Naive thymus-derived CD4-positive, alpha-beta T cell (primary cell): Measurements from ENCODE around the gene DDX51. TPM values are rescaled to one million over a fixed set of nuclear protein-coding genes. Genes with fewer than 3 reads are reported as not detected.

Source experiments
- ATAC-seq: fragments of 150-1000 bp; cut with Tn5 transposase; 2 replicates; pipeline ENCODE4 v1.10.0; 2021; ENCODE audit warnings: mild to moderate bottlenecking, moderate library complexity
- CTCF ChIA-PET: fragments of 350-600 bp; sonication (Branson Sonifier 250); formaldehyde crosslinking; loops from one replicate; lab custom pipeline; 2021; ENCODE audit warnings: antibody characterized with exemption; lab: Charles Lee
- POLR2A ChIA-PET: fragments of 350-600 bp; sonication (Branson Sonifier 250); formaldehyde crosslinking; loops from one replicate; lab custom pipeline; 2021; ENCODE audit warnings: antibody characterized with exemption, inconsistent platforms; lab: Charles Lee
- DNase-seq, 9 donors: peaks; one replicate each; pipeline versions ENCODE4 v3.0.0 to v3.0.0-alpha.2; 2020 to 2022; ENCODE audit warnings: mixed read lengths in 1 of 9
- H3K27ac ChIP-seq: one replicate; pipeline ENCODE4 v1.7.0; 2013; ENCODE audit warnings: mild to moderate bottlenecking, low read depth, low read length, moderate library complexity
- H3K27me3 ChIP-seq, 2 donors: one replicate each; pipeline ENCODE4 v1.7.0; 2013; ENCODE audit warnings: low read length in 2 of 2, mild to moderate bottlenecking in 2 of 2, moderate library complexity in 2 of 2; ENCODE audit not compliant: control insufficient read depth in 2 of 2, insufficient read depth in 2 of 2
- H3K36me3 ChIP-seq, 3 experiments: 1 replicate in 2 of 3; 2 replicates in 1 of 3; pipeline ENCODE4 v1.7.0; 2013; ENCODE audit warnings: low read length in 3 of 3, mild to moderate bottlenecking in 3 of 3, moderate library complexity in 1 of 3; ENCODE audit not compliant: insufficient read depth in 3 of 3, control insufficient read depth in 2 of 3
- H3K4me1 ChIP-seq, 2 donors: one replicate each; pipeline ENCODE4 v1.7.0; 2013; ENCODE audit warnings: low read length in 2 of 2, mild to moderate bottlenecking in 2 of 2, moderate library complexity in 1 of 2; ENCODE audit not compliant: control insufficient read depth in 2 of 2, insufficient read depth in 2 of 2
- H3K4me3 ChIP-seq: 2 replicates; pipeline ENCODE4 v1.7.0; 2013; ENCODE audit warnings: mild to moderate bottlenecking, low read length
- H3K9me3 ChIP-seq, 3 experiments: 1 replicate in 2 of 3; 2 replicates in 1 of 3; pipeline ENCODE4 v1.7.0; 2013; ENCODE audit warnings: low read length in 3 of 3; ENCODE audit not compliant: control insufficient read depth in 2 of 3
- H3K27ac Mint-ChIP-seq, 9 donors: one replicate each; pipeline ENCODE4 v1.8.0; 2020 to 2022; ENCODE audit warnings: mixed read lengths in 9 of 9, mild to moderate bottlenecking in 8 of 9, moderate library complexity in 5 of 9, inconsistent platforms in 2 of 9
- H3K27me3 Mint-ChIP-seq, 5 donors: one replicate each; pipeline ENCODE4 v1.8.0; 2021 to 2022; ENCODE audit warnings: mixed read lengths in 5 of 5, mild to moderate bottlenecking in 1 of 5
- H3K36me3 Mint-ChIP-seq, 5 donors: one replicate each; pipeline ENCODE4 v1.8.0; 2020 to 2022; ENCODE audit warnings: mixed read lengths in 5 of 5, mild to moderate bottlenecking in 3 of 5, inconsistent platforms in 1 of 5
- H3K4me1 Mint-ChIP-seq, 7 donors: one replicate each; pipeline ENCODE4 v1.8.0; 2020 to 2022; ENCODE audit warnings: mixed read lengths in 7 of 7, mild to moderate bottlenecking in 3 of 7, inconsistent platforms in 1 of 7
- H3K4me3 Mint-ChIP-seq, 10 donors: one replicate each; pipeline ENCODE4 v1.8.0; 2020 to 2022; ENCODE audit warnings: mild to moderate bottlenecking in 10 of 10, mixed read lengths in 10 of 10, moderate library complexity in 6 of 10, inconsistent platforms in 2 of 10
- H3K9me3 Mint-ChIP-seq, 11 donors: one replicate each; pipeline ENCODE4 v1.8.0; 2020 to 2022; ENCODE audit warnings: mixed read lengths in 11 of 11, mild to moderate bottlenecking in 4 of 11, inconsistent platforms in 1 of 11, moderate library complexity in 1 of 11
- intact Hi-C, 2 donors: fragments of 100-400 bp; cut with micrococcal nuclease; formaldehyde crosslinking; loops; one replicate each; pipeline ENCODE4 v1.15.1; 2023
- polyA plus RNA-seq, 2 donors: library from polyadenylated mRNA; unstranded; fragments of 300-500 nt; fragmentation: Illumina TruSeq; gene quantifications; one replicate each; pipeline ENCODE4 v1.2.3, GENCODE V29; 2021
- total RNA-seq, 6 experiments: library from RNA in 5 of 6; stranded (reverse) in 5 of 6; gene quantifications; 1 replicate in 5 of 6; 2 replicates in 1 of 6; pipeline ENCODE4 v1.2.3 and lab custom pipeline; 2021 to 2026

The DDX51 gene
- total and polyA plus RNA-seq, 7 experiments from 2014 or later, result 8.8 to 54.8 (median 49.5) TPM

GRCh38 chr12:132132609-132133430, 11.3 kb downstream of the DDX51 start:
- H3K9me3 ChIP-seq, result peaks cover 0 to 4% (median 0%) of the 10 kb centered on the region in 3 experiments
- no peak overlapping the region for H3K4me3 ChIP-seq
- peak; percentile 8 for ATAC-seq
- no peak overlapping the region for H3K27ac Mint-ChIP-seq
- H3K4me1 ChIP-seq, result no peaks in the 10 kb centered on the region
- peaks cover 0 to 16% (median 3%) of the 10 kb centered on the region in 11 donors for H3K9me3 Mint-ChIP-seq
- no peak overlapping the region for H3K27ac ChIP-seq
- POLR2A ChIA-PET, result no interaction called here
- H3K4me1 Mint-ChIP-seq, result peaks cover 0 to 3% (median 0%) of the 10 kb centered on the region in 7 donors
- peaks cover 0 to 5% (median 0%) of the 10 kb centered on the region in 3 experiments for H3K36me3 ChIP-seq
- intact Hi-C loops, result no loop called here
- peaks cover 5 to 26% (median 17%) of the 10 kb centered on the region in 5 donors for H3K36me3 Mint-ChIP-seq
- H3K27me3 ChIP-seq, result no peaks in the 10 kb centered on the region
- H3K4me3 Mint-ChIP-seq, result no peak overlapping the region
- DNase-seq, result no peak
- CTCF ChIA-PET, result no interaction called here
- no peaks in the 10 kb centered on the region for H3K27me3 Mint-ChIP-seq

GRCh38 chr12:132131952-132132351, 12.2 kb downstream of the DDX51 start:
- peak overlapping the region in 1 of 9 donors; percentile 26 for H3K27ac Mint-ChIP-seq
- peaks cover 0 to 11% (median 0%) of the 10 kb centered on the region in 3 experiments for H3K36me3 ChIP-seq
- no peak overlapping the region for H3K4me3 ChIP-seq
- H3K36me3 Mint-ChIP-seq, result peaks cover 4 to 31% (median 26%) of the 10 kb centered on the region in 5 donors
- H3K4me1 ChIP-seq, result no peaks in the 10 kb centered on the region
- intact Hi-C loops, result no loop called here
- CTCF ChIA-PET, result interaction anchor here (0.6 kb wide), 1 partner anchor 88 kb away, joined by 4 read pairs; no protein-coding TSS in a partner anchor
- POLR2A ChIA-PET, result no interaction called here
- no peaks in the 10 kb centered on the region for H3K27me3 Mint-ChIP-seq
- DNase-seq (no peak), ATAC-seq (no peak)
- no peak overlapping the region for H3K27ac ChIP-seq
- H3K9me3 Mint-ChIP-seq, result peaks cover 0 to 22% (median 3%) of the 10 kb centered on the region in 11 donors
- peaks cover 0 to 5% (median 0%) of the 10 kb centered on the region in 3 experiments for H3K9me3 ChIP-seq
- no peaks in the 10 kb centered on the region for H3K27me3 ChIP-seq
- no peak overlapping the region for H3K4me3 Mint-ChIP-seq
- H3K4me1 Mint-ChIP-seq, result peaks cover 0 to 2% (median 0%) of the 10 kb centered on the region in 7 donors

GRCh38 chr12:132131229-132131628, 12.9 kb downstream of the DDX51 start:
- Histone ChIP-seq H3K36me3 (peaks cover 0 to 18% (median 0%) of the 10 kb centered on the region in 3 experiments), H3K27ac (no peak overlapping the region), H3K4me3 (no peak overlapping the region), H3K4me1 (no peaks in the 10 kb centered on the region), H3K27me3 (no peaks in the 10 kb centered on the region), H3K9me3 (peaks cover 0 to 5% (median 0%) of the 10 kb centered on the region in 3 experiments)
- no peak for ATAC-seq
- CTCF ChIA-PET, result no interaction called here
- intact Hi-C loops, result no loop called here
- H3K27me3 Mint-ChIP-seq, result no peaks in the 10 kb centered on the region
- peaks cover 4 to 37% (median 31%) of the 10 kb centered on the region in 5 donors for H3K36me3 Mint-ChIP-seq
- DNase-seq, result no peak
- H3K4me3 Mint-ChIP-seq, result no peak overlapping the region
- peaks cover 0 to 2% (median 0%) of the 10 kb centered on the region in 7 donors for H3K4me1 Mint-ChIP-seq
- POLR2A ChIA-PET, result no interaction called here
- H3K9me3 Mint-ChIP-seq, result peaks cover 0 to 22% (median 3%) of the 10 kb centered on the region in 11 donors
- H3K27ac Mint-ChIP-seq, result peak overlapping the region in 1 of 9 donors; percentile 27

- POLR2A ChIA-PET, result no interaction called here
- Mint-ChIP-seq H3K27ac (no peak overlapping the region), H3K27me3 (no peaks in the 10 kb centered on the region), H3K9me3 (peaks cover 0 to 22% (median 3%) of the 10 kb centered on the region in 11 donors), H3K4me1 (peaks cover 0 to 2% (median 0%) of the 10 kb centered on the region in 7 donors), H3K4me3 (no peak overlapping the region), H3K36me3 (peaks cover 4 to 39% (median 33%) of the 10 kb centered on the region in 5 donors)
- intact Hi-C loops, result no loop called here
- Histone ChIP-seq H3K4me3 (no peak overlapping the region), H3K9me3 (peaks cover 0 to 5% (median 0%) of the 10 kb centered on the region in 3 experiments), H3K4me1 (no peaks in the 10 kb centered on the region), H3K36me3 (peaks cover 0 to 22% (median 0%) of the 10 kb centered on the region in 3 experiments), H3K27ac (no peak overlapping the region), H3K27me3 (no peaks in the 10 kb centered on the region)
- no peak for DNase-seq
- CTCF ChIA-PET, result no interaction called here
- no peak for ATAC-seq
These were observed 13.4 kb downstream of the DDX51 start for GRCh38 chr12:132130690-132131089.

- no peaks in the 10 kb centered on the region for H3K27me3 Mint-ChIP-seq
- H3K9me3 ChIP-seq, result peaks cover 0 to 5% (median 0%) of the 10 kb centered on the region in 3 experiments
- ChIA-PET CTCF (no interaction called here), POLR2A (no interaction called here)
- no peaks in the 10 kb centered on the region for H3K4me1 ChIP-seq
- H3K4me3 Mint-ChIP-seq, result no peak overlapping the region
- DNase-seq (no peak), ATAC-seq (no peak)
- intact Hi-C loops, result no loop called here
- peaks cover 0 to 30% (median 0%) of the 10 kb centered on the region in 3 experiments for H3K36me3 ChIP-seq
- H3K4me3 ChIP-seq, result no peak overlapping the region
- peak overlapping the region in 1 of 9 donors; percentile 65 for H3K27ac Mint-ChIP-seq
- H3K27me3 ChIP-seq, result no peaks in the 10 kb centered on the region
- no peak overlapping the region for H3K27ac ChIP-seq
- H3K36me3 Mint-ChIP-seq, result peaks cover 4 to 52% (median 39%) of the 10 kb centered on the region in 5 donors
- H3K4me1 Mint-ChIP-seq, result peaks cover 0 to 4% (median 0%) of the 10 kb centered on the region in 7 donors
- H3K9me3 Mint-ChIP-seq, result peaks cover 0 to 22% (median 3%) of the 10 kb centered on the region in 11 donors
These were observed 15.1 kb downstream of the DDX51 start for GRCh38 chr12:132129007-132129406.

GRCh38 chr12:132127041-132127440, 17.1 kb downstream of the DDX51 start:
- Histone ChIP-seq H3K27ac (no peak overlapping the region), H3K27me3 (no peaks in the 10 kb centered on the region), H3K4me1 (no peaks in the 10 kb centered on the region), H3K9me3 (peaks cover 0 to 5% (median 0%) of the 10 kb centered on the region in 3 experiments), H3K4me3 (no peak overlapping the region), H3K36me3 (peaks cover 0 to 35% (median 0%) of the 10 kb centered on the region in 3 experiments)
- ATAC-seq (no peak), DNase-seq (no peak)
- Mint-ChIP-seq H3K27me3 (no peaks in the 10 kb centered on the region), H3K36me3 (peaks cover 4 to 60% (median 45%) of the 10 kb centered on the region in 5 donors), H3K4me3 (no peak overlapping the region), H3K9me3 (peaks cover 0 to 22% (median 3%) of the 10 kb centered on the region in 11 donors), H3K4me1 (peaks cover 0 to 4% (median 0%) of the 10 kb centered on the region in 7 donors), H3K27ac (no peak overlapping the region)
- ChIA-PET POLR2A (interaction anchor here (0.6 kb wide), 1 partner anchor 287 kb away, joined by 3 read pairs; no protein-coding TSS in a partner anchor), CTCF (no interaction called here)
- intact Hi-C loops, result no loop called here
